ENCODE results near the gene AGAP5.

The AGAP5 gene

DNA sequence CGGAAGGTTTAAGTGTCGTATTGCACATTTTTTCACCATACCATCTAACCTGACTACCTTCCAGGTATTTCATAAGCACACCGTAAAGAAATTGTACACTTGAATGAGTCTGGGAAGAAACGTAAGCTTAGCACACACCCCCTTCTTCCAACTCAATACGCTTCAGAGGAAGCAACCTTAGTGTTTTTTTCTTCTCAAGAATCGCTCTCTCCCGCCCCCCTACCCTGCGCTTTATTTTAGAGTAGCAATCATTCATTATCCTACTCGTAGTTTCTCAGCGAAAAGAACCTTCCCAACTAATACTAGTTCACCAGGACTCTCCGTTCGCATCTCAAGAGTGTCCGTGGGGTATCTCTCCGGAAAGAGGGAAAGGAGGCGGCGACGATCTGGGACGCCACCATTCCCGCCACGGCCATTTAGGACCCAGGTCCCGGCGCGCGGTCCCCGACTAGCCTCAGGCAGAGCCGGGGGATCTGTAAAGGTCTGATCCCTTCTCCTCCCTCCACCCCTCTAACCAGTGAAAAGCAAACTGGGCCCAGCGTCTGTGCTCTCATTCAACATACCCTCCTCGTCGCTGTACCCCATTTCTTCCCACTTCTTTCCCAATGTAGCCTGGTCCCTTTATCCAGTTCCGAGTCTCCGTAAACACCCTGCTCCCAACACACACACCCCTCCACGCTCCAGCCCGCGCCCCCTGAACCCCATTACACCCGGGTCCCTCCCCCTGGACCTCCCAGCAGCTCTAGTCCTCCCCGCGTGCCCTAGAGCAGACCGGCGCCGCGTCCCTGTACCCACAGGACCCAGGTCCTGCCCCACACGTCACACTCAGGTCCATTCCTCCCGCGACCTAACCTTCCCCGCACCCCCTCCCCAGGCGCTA is 72.7 kb downstream of the AGAP5 start:
- peak; percentile 66 for DNase-seq
